ENCODE data around the gene MACROD2.
A peak's percentile ranks its signal among the peaks of the same experiment; 100 is the strongest.
"Not testable (repeated sequence)": the region's sequence is repeated elsewhere in the genome, so short reads cannot be mapped to it uniquely, and the experiment has no call there.

The MACROD2 gene

GRCh38 chr20:14193885-14194284 is 198.6 kb downstream of the MACROD2 start:
- DNase-seq: no peak

- DNase-seq: peak; percentile 86
These were observed 201.8 kb downstream of the MACROD2 start for GRCh38 chr20:14197097-14197496.

DNA sequence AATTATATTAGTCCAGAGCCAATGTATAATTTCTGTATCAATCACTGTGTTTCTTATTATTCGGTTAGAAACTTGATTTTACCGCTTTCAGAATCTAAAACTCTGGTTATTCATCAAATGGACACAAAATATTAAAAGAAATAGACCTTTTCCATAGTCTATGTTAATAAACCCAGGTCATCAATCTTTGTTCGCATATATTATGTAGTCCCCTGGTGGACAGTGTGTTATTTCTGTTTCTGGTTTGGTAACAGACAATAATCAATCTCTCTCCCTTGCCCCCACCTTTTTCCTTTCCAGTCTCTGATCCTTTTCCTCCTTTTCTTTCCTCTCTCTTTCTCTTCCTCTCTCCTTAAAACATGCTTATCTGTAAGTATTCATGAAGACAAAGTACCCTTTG is 203.1 kb downstream of the MACROD2 start:
- DNase-seq: no peak

DNA sequence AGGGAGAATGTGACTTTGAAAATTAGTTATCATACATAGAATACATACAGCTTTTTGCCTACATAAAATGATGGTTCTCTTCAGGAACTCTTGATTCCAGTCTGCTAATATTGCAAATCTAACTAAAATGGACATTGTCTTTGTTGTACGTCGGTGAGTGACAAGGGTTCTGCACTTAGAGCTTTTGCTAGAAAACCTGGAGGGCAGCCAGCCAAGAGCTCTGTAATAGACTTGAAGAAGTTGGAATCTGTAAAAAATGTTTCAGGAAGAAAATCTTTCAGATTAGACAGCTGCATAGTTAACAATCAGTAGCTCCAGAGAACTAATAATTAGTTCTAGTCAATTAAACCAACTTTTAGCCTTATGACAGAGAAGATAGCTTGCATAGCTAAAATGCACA is 203.8 kb downstream of the MACROD2 start:
- DNase-seq: peak; percentile 35

DNA sequence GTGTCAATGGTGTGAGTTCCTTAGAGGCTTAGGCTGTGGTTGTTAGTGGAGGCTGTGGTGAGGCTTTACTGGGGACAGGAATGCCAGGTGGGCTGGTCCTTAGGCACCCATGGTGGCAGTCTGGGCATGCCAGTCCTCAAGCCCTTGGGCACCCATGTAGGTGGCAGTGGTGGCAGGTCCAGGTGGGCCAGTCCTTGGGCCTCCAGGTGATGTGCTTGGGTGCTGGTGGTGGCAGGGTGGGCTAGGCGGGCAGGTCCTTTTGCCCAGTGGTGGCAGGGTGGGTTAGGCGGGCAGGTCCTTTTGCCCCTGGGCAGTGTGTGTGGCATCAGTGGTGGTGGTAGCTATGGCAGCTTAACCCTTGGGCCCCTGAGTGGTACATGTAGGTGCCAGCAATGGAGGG is 208.3 kb downstream of the MACROD2 start:
- no peak for DNase-seq

DNA sequence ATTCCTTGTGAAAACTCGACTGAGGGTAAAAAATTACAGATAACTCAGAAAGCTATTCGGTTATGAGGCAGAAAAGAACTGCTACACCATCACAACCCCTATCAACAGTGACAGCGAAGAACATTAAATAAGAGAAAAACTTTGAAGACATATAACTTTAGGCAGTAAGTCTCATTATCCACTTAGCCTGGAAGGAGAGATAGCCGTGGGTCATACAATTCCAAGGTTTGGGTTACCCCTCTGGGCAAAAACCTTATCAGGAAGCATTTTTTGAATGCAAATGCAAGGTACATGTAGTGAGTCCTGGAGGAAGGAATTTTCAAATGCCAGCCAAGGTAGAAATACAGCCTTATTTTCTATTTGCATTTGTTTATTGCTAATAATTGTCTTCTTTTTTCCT is 212.3 kb downstream of the MACROD2 start:
- DNase-seq: no peak

DNA sequence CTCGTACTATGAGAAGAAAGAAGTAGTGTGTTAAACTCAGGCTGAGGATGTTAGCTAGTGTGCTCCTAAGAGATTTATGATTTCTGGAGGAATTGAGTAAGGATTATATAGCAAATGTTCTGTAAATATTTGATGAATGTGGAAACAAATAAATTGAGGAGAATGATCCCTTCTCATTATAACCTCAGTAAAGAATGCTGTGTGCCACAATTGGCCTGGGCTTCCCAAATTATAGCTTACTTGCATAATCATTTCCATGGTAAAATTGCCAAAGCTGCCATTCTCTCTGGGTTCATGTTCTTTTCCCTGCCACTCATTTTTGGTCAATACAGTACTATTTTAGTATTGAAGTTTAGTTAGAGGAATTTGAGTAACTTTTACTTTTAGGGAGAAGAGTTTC is 213.6 kb downstream of the MACROD2 start:
- no peak for DNase-seq

- DNase-seq: no peak
These were observed 214.8 kb downstream of the MACROD2 start for GRCh38 chr20:14210146-14210545.

GRCh38 chr20:14214046-14214445 is 218.7 kb downstream of the MACROD2 start:
- DNase-seq: peak; percentile 8

- not testable (repeated sequence) for DNase-seq
These were observed 220.6 kb downstream of the MACROD2 start for GRCh38 chr20:14215880-14216279.

DNA sequence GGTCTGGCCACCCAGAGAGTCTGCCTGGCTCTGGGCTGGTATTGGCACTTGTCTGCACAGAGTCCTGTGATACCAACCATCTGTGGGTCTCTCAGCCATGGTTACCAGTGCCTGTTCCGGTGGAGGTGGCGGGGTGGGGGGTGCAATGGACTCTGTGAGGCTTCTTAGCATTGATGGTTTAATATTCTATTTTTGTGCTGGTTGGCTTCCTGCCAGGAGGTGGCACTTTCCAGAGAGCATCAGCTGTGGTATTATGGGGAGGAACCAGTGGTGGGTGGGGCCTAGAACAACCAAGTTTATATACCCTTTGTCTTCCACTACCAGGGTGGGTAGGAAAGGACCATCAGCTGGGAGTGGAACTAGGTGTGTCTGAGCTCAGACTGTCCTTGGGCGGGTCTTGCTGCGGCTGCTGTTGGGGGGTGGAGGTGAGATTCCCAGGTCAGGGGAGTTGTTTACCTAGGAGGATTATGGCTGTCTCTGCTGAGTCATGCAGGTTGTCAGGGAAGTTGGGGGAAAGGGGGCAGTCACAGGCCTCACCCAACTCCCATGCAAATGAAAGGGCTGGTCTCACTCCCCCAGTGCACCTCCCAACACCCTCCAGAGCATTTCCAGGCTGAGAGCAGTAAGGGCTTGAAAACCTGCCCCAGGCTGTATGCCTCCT is 224.6 kb downstream of the MACROD2 start:
- DNase-seq: no peak

- DNase-seq: no peak
These were observed 225.7 kb downstream of the MACROD2 start for GRCh38 chr20:14220986-14221385.

GRCh38 chr20:14223806-14224205 is 228.5 kb downstream of the MACROD2 start:
- no peak for DNase-seq

GRCh38 chr20:14226051-14227049 is 231.0 kb downstream of the MACROD2 start:
- not testable (repeated sequence) for DNase-seq

GRCh38 chr20:14232650-14233049 is 237.3 kb downstream of the MACROD2 start:
- no peak for DNase-seq

DNA sequence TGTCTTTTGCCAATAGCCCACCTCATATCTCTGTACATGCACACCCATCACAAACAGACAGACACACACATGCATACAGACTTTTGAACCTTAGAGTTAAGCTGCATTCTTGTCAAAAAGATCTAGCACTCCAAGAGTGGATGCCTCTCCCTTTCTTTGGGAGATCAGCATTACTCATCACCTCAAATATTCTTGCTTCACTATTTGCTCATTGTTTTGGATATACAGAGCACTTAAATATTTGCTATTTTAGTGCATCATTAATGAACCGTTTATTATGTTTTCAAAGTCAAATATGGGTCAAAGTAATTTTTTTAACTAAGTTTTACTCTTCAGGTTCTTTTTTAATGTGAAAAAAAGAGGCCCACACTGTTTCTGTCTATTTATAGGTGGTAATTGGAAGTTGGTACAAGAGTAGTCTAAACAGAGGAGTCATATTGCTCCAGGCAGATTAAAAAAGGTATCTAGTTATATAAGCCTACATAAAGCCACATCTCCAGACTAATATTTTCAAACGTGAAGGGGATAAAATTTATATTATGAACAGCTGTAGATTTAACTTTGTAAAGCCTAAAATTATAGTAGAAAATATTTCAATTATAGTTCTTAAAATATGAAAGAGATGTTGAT is 239.5 kb downstream of the MACROD2 start:
- peak; percentile 75 for DNase-seq

- peak; percentile 83 for DNase-seq
These were observed 240.0 kb downstream of the MACROD2 start for GRCh38 chr20:14235355-14235754.

GRCh38 chr20:14245368-14245970 is 250.2 kb downstream of the MACROD2 start:
- peak; percentile 81 for DNase-seq

DNA sequence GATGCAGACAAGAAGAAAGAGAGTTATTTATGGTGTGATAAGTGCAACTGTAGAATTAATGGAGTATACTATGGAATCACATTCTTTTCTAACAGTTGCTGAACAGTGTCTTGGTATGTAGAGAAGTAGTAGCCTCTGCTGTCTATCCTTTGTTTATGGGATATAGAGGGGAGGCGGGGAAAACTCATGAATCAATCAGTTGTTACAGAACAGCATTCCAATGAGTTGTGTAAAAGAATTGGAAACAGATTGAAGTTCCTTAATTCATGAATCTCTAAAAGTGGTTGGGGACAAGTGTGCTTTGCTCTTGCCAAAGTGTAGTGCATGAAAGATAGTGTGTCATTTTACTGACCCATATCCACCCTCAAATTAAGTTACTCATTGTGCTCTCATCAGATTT is 264.4 kb downstream of the MACROD2 start:
- peak; percentile 87 for DNase-seq

DNA sequence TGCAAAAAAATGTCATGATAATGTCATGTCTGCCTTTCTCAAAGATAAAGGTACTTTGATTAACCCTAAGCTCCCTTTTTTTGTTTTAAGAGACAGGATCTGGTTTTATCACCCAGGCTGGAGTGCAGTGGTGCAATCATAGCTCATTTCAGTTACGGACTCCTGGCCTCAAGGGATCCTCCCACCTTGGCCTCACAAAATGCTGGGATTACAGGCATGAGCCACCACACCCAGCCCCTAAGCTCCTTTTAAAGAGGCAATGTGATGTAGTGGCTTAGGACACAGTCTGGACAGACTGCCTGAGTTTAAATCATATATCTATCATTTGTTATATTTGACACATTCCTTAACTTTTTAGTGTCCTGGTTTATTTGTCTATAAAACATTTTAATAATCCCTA is 265.1 kb downstream of the MACROD2 start:
- DNase-seq: no peak

DNA sequence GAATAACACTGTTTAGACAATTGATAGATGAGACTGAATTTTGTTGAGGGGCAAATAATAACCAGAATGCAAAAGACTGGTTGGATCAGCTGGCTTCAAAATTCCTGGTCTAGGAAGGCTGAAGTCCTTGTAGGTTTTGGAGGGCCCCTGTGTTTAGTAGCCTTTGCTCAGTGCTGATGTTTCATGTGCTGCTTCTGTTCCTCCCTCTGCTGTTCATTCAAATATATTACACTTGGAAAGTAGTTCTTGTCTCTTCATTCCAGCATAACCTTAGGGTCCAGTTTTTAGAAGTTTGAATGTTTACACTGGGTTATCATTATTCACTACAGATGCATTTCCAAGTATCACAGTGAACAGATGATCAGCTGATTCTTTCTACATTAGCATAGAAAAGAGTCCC is 269.6 kb downstream of the MACROD2 start:
- peak; percentile 38 for DNase-seq

GRCh38 chr20:14266246-14266645 is 270.9 kb downstream of the MACROD2 start:
- DNase-seq: no peak

DNA sequence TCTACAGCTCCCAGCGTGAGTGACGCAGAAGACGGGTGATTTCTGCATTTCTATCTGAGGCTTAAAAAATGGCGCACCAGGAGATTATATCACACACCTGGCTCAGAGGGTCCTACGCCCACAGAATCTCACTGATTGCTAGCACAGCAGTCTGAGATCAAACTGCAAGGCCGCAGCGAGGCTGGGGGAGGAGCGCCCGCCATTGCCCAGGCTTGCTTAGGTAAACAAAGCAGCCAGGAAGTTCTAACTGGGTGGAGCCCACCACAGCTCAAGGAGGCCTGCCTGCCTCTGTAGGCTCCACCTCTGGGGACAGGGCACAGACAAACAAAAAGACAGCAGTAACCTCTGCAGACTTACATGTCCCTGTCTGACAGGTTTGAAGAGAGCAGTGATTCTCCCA is 275.4 kb downstream of the MACROD2 start:
- not testable (repeated sequence) for DNase-seq

All from fibroblast of skin of abdomen (primary cell).